Breast epithelium (tissue), 3 donors: Measurements from ENCODE around the gene CYB561.

Experiments used
- POLR2A ChIP-seq: fragments of 450-650 bp; IDR thresholded peaks from one replicate; pipeline ENCODE4 v1.6.1; 2016; ENCODE audit warnings: antibody characterized with exemption, mild to moderate bottlenecking, moderate library complexity
- TF ChIP-seq, protein P1 (sequence below), 3 donors: fragments of 450-650 bp; IDR thresholded peaks; one replicate each; pipeline ENCODE4 v1.5.1; 2016 to 2017; ENCODE audit warnings: antibody characterized with exemption in 3 of 3, mild to moderate bottlenecking in 3 of 3, moderate library complexity in 3 of 3

DNA sequence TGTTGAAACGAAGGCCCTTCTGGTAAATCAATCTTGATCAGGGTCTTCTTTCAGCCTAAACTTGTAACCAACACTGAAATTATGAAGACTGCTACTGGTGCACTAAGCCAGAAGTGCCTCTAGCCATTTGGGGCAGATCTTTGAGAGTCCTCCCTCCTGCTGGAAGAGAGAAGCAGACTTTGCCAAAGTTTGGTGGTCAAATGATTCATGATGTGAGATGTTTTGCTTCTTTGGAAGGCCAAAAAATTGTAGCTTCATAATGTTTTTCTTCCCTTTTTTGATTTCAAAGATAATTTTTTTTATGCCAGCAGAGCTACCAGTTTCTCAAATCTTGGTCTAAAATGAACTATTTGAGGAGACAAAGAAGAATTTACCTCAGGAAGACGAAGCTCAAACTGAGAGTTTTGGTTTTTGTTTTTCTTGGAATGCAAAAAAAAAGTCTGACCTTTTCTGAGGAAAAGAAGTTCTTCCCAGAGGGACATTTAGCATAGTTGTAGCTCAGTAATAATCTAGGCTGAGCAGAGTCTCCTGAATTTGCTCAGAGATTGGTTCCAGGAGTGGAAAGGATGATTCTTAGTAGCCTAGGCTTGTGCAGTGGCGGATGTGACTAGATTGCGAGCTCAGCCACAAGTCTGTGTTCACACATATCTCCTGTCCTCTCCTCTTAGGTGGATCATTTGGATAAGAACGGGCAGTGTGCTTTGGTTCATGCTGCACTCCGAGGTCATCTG is 50.9 kb downstream of the CYB561 start:
- TF ChIP-seq, protein P1, sequence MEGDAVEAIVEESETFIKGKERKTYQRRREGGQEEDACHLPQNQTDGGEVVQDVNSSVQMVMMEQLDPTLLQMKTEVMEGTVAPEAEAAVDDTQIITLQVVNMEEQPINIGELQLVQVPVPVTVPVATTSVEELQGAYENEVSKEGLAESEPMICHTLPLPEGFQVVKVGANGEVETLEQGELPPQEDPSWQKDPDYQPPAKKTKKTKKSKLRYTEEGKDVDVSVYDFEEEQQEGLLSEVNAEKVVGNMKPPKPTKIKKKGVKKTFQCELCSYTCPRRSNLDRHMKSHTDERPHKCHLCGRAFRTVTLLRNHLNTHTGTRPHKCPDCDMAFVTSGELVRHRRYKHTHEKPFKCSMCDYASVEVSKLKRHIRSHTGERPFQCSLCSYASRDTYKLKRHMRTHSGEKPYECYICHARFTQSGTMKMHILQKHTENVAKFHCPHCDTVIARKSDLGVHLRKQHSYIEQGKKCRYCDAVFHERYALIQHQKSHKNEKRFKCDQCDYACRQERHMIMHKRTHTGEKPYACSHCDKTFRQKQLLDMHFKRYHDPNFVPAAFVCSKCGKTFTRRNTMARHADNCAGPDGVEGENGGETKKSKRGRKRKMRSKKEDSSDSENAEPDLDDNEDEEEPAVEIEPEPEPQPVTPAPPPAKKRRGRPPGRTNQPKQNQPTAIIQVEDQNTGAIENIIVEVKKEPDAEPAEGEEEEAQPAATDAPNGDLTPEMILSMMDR (IDR thresholded peaks at IDR 0.05) = no peak
- no peak for TF ChIP-seq POLR2A
